Lung (tissue), 12 donors: ENCODE measurements around the gene SYT14. TPM values are rescaled to one million over a fixed set of nuclear protein-coding genes. Genes with fewer than 3 reads are reported as not detected.
"Not testable (repeated sequence)": the region's sequence is repeated elsewhere in the genome, so short reads cannot be mapped to it uniquely, and the experiment has no call there.

Experiments used
- ATAC-seq: fragments of 200-7000 bp; cut with Tn5 transposase; one replicate; pipeline ENCODE4 v1.9.1; 2020; ENCODE audit warnings: moderate number of reproducible peaks; ENCODE audit not compliant: insufficient read depth, low FRiP score
- DNase-seq, 3 donors: peaks; one replicate each; pipeline ENCODE4 v3.0.0-alpha.2; 2013 to 2017
- H3K27ac ChIP-seq, 2 donors: one replicate each; pipeline ENCODE4 v1.5.1; 2013; ENCODE audit warnings: mild to moderate bottlenecking in 2 of 2, moderate library complexity in 2 of 2, control low read depth in 1 of 2, inconsistent platforms in 1 of 2, low read depth in 1 of 2, low read length in 1 of 2
- H3K27me3 ChIP-seq, 3 donors: one replicate each; pipeline ENCODE4 v1.5.1; 2013; ENCODE audit warnings: low read length in 2 of 3; ENCODE audit not compliant: control insufficient read depth in 3 of 3, insufficient read depth in 3 of 3
- H3K36me3 ChIP-seq, 4 donors: one replicate each; pipeline ENCODE4 v1.5.1; 2013; ENCODE audit warnings: low read length in 4 of 4, mild to moderate bottlenecking in 1 of 4, moderate library complexity in 1 of 4; ENCODE audit not compliant: control insufficient read depth in 4 of 4, insufficient read depth in 4 of 4
- H3K4me1 ChIP-seq, 5 donors: one replicate each; pipeline ENCODE4 v1.5.1; 2013; ENCODE audit warnings: low read length in 5 of 5, mild to moderate bottlenecking in 2 of 5, moderate library complexity in 1 of 5; ENCODE audit not compliant: control insufficient read depth in 5 of 5, insufficient read depth in 5 of 5
- H3K4me3 ChIP-seq: one replicate; pipeline ENCODE4 v1.5.1; 2013; ENCODE audit warnings: mild to moderate bottlenecking, control low read depth, moderate library complexity
- H3K9ac ChIP-seq, 2 donors: one replicate each; pipeline ENCODE4 v1.5.1; 2013; ENCODE audit warnings: low read length in 2 of 2, control low read depth in 1 of 2; ENCODE audit not compliant: insufficient read depth in 1 of 2
- H3K9me3 ChIP-seq, 4 donors: one replicate each; pipeline ENCODE4 v1.5.1; 2013; ENCODE audit warnings: low read length in 3 of 4, mild to moderate bottlenecking in 1 of 4, moderate library complexity in 1 of 4; ENCODE audit not compliant: control insufficient read depth in 4 of 4, insufficient read depth in 3 of 4
- CTCF ChIP-seq: IDR thresholded peaks from 2 replicates; pipeline ENCODE4 v1.5.1; 2012; ENCODE audit warnings: mild to moderate bottlenecking; ENCODE audit errors: control extremely low read depth, extremely low read depth
- WGBS, 2 donors: extraction: QIAGEN DNeasy Blood & Tissue Kit; methylation state at CpG; one replicate each; pipeline ENCODE4 v1.1.7; 2013; 5-methylcytosine and 5-hydroxymethylcytosine counted together
- polyA plus RNA-seq, 2 donors: library from polyadenylated mRNA; stranded (reverse); fragments of 200-250 nt; gene quantifications; one replicate each; pipeline ENCODE4 v1.2.1, GENCODE V29; 2013
- total RNA-seq, 2 donors: library from RNA; depleted of rRNA in 1 of 2; stranded (reverse); fragments of >200 nt in 1 of 2; gene quantifications; one replicate each; pipeline ENCODE4 v1.2.1, GENCODE V29; 2014 to 2021
- donor health status: control.
- donor health status: control.
- donor health status: Bipolar disorder and iron deficiency.
- donor health status: healthy.
- donor health status: DM: yes; HTN: yes; CAD: no.

The SYT14 gene
- total and polyA plus RNA-seq, 4 donors = under 0.01 to 0.23 TPM; not detected in 2

- TF ChIP-seq CTCF = no peak
- WGBS, 2 donors = 83% methylated on average over 3 of the region's 3 CpGs; no CpG with 5 or more reads in 1 of the 2 donors
- Histone ChIP-seq H3K9me3 (peaks cover 0 to 2% (median 0%) of the 10 kb centered on the region in 4 donors), H3K4me3 (no peak overlapping the region), H3K4me1 (no peaks in the 10 kb centered on the region), H3K36me3 (no peaks in the 10 kb centered on the region), H3K27me3 (no peaks in the 10 kb centered on the region), H3K9ac (no peak overlapping the region), H3K27ac (no peak overlapping the region)
- ATAC-seq (no peak), DNase-seq (no peak)
Measured at GRCh38 chr1:209911746-209912145, 26.3 kb upstream of the SYT14 start.

GRCh38 chr1:209912306-209912705, 25.7 kb upstream of the SYT14 start:
- H3K9ac ChIP-seq = no peak overlapping the region
- peaks cover 0 to 2% (median 0%) of the 10 kb centered on the region in 4 donors for H3K9me3 ChIP-seq
- DNase-seq (no peak), ATAC-seq (no peak)
- H3K27me3 ChIP-seq = no peaks in the 10 kb centered on the region
- H3K4me3 ChIP-seq = no peak overlapping the region
- H3K36me3 ChIP-seq = no peaks in the 10 kb centered on the region
- H3K4me1 ChIP-seq = no peaks in the 10 kb centered on the region
- no peak for TF ChIP-seq CTCF
- no peak overlapping the region for H3K27ac ChIP-seq
- 74% methylated on average over 2 of the region's 2 CpGs; no CpG with 5 or more reads in 1 of the 2 donors for WGBS, 2 donors

GRCh38 chr1:209919637-209920036, 18.4 kb upstream of the SYT14 start:
- not testable (repeated sequence) for H3K9ac ChIP-seq, H3K4me1 ChIP-seq, ATAC-seq, H3K4me3 ChIP-seq, H3K27me3 ChIP-seq, H3K27ac ChIP-seq, H3K36me3 ChIP-seq, H3K9me3 ChIP-seq, DNase-seq
- WGBS, 2 donors = 97 to 98% methylated on average over 3 to 11 of the region's 12 CpGs

GRCh38 chr1:209920844-209921243, 17.2 kb upstream of the SYT14 start:
- Histone ChIP-seq H3K36me3 (no peaks in the 10 kb centered on the region), H3K27ac (no peak overlapping the region), H3K9me3 (peaks cover 0 to 3% (median 0%) of the 10 kb centered on the region in 4 donors), H3K4me1 (no peaks in the 10 kb centered on the region), H3K27me3 (no peaks in the 10 kb centered on the region), H3K9ac (no peak overlapping the region), H3K4me3 (no peak overlapping the region)
- 95 to 97% methylated on average over 1 of the region's 1 CpG for WGBS, 2 donors
- DNase-seq (no peak), ATAC-seq (no peak)
- TF ChIP-seq CTCF = no peak
